SK-N-SH treated with all-trans-retinoic acid at 6 μM for 48 hours (cell line): ENCODE results near the gene GRN.

Experiments
- BACH2 ChIP-seq: fragments of 250-450 bp; sonication (Bioruptor Pico); IDR thresholded peaks from 2 replicates; pipeline ENCODE4 v1.9.0; 2021; ENCODE audit warnings: mild to moderate bottlenecking, borderline replicate concordance
- ESRRG ChIP-seq: fragments of 250-450 bp; sonication (Bioruptor Pico); IDR thresholded peaks from 2 replicates; pipeline ENCODE4 v1.6.1; 2021; ENCODE audit warnings: mild to moderate bottlenecking
- OSR1 ChIP-seq: fragments of 250-450 bp; sonication (Bioruptor Pico); IDR thresholded peaks from 2 replicates; pipeline ENCODE4 v1.8.0; 2022; ENCODE audit warnings: moderate library complexity, mild to moderate bottlenecking, inconsistent platforms
- PPARA ChIP-seq: fragments of 250-450 bp; sonication (Bioruptor Pico); IDR thresholded peaks from 2 replicates; pipeline ENCODE4 v1.5.0; 2020; ENCODE audit warnings: mild to moderate bottlenecking, borderline replicate concordance
- TCF4 ChIP-seq: fragments of 250-450 bp; sonication (Bioruptor Pico); IDR thresholded peaks from 2 replicates; pipeline ENCODE4 v1.8.0; 2021; ENCODE audit warnings: mild to moderate bottlenecking, moderate library complexity, borderline replicate concordance
- ZFP3 ChIP-seq: fragments of 250-450 bp; sonication (Bioruptor Pico); IDR thresholded peaks from 2 replicates; pipeline ENCODE4 v1.5.0; 2020; ENCODE audit warnings: mild to moderate bottlenecking, moderate library complexity
- ZFP30 ChIP-seq: fragments of 450-650 bp; formaldehyde crosslinking; IDR thresholded peaks from 2 replicates; pipeline ENCODE4 v1.5.0; 2022; ENCODE audit warnings: mild to moderate bottlenecking, moderate library complexity
- TF ChIP-seq, protein P1 (sequence below): fragments of 250-450 bp; sonication (Bioruptor Pico); IDR thresholded peaks from 2 replicates; pipeline ENCODE4 v1.8.0; 2021; ENCODE audit warnings: low read depth, mild to moderate bottlenecking, moderate library complexity, borderline replicate concordance
- TF ChIP-seq, protein P2 (sequence below): fragments of 250-450 bp; sonication (Bioruptor Pico); IDR thresholded peaks from 2 replicates; pipeline ENCODE4 v1.5.1; 2020; ENCODE audit warnings: low read depth, mild to moderate bottlenecking, moderate library complexity
- TF ChIP-seq, protein P3 (sequence below): fragments of 250-450 bp; sonication (Bioruptor Pico); IDR thresholded peaks from 2 replicates; pipeline ENCODE4 v1.5.1; 2021; ENCODE audit warnings: mild to moderate bottlenecking, moderate library complexity

DNA sequence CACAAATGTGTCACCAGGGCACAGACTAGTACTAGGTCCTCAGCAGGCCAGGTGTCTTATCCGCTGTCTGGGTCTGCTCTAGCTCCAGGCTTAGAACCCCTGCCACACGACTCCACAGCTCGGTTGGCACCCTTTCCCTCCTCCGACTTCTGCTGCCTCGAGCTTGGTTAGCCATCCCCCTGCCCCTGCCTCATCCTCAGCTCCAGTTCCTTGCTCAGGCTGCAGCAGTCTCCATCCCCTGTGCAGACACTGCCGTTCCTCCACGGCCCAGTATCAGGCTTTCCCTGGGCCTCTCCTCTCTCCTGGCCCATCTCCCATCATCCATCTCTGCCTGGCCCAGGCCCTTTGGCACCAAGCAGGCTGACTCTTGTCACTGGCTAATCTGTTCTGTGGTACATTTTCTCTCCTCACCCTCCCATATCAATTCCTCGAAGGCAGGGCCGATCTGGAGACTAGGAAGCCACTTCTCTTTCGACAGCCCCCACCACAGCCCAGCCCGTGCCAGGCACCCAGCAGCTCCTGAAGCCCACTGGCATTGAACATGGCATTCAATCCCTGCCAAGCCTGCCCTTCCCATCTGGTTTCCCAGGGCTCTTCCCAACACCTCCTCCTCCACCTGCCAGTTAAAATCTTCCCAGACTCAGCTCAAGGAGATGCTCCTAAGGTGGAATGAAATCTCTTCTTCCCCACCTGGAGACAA is 1.4 kb upstream of the GRN start:
- TF ChIP-seq BACH2 (CRISPR knock-in tag) (no peak), PPARA (no peak), ESRRG (CRISPR knock-in tag) (no peak), TCF4 (CRISPR knock-in tag) (no peak), ZFP3 (CRISPR knock-in tag) (no peak), ZFP30 (CRISPR knock-in tag) (no peak), OSR1 (CRISPR knock-in tag) (no peak)
- TF ChIP-seq, protein P1, sequence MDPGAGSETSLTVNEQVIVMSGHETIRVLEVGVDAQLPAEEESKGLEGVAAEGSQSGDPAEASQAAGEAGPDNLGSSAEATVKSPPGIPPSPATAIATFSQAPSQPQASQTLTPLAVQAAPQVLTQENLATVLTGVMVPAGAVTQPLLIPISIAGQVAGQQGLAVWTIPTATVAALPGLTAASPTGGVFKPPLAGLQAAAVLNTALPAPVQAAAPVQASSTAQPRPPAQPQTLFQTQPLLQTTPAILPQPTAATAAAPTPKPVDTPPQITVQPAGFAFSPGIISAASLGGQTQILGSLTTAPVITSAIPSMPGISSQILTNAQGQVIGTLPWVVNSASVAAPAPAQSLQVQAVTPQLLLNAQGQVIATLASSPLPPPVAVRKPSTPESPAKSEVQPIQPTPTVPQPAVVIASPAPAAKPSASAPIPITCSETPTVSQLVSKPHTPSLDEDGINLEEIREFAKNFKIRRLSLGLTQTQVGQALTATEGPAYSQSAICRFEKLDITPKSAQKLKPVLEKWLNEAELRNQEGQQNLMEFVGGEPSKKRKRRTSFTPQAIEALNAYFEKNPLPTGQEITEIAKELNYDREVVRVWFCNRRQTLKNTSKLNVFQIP (CRISPR knock-in tag), result no peak
- TF ChIP-seq, protein P2, sequence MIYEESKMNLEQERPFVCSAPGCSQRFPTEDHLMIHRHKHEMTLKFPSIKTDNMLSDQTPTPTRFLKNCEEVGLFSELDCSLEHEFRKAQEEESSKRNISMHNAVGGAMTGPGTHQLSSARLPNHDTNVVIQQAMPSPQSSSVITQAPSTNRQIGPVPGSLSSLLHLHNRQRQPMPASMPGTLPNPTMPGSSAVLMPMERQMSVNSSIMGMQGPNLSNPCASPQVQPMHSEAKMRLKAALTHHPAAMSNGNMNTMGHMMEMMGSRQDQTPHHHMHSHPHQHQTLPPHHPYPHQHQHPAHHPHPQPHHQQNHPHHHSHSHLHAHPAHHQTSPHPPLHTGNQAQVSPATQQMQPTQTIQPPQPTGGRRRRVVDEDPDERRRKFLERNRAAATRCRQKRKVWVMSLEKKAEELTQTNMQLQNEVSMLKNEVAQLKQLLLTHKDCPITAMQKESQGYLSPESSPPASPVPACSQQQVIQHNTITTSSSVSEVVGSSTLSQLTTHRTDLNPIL (CRISPR knock-in tag), result no peak
- TF ChIP-seq, protein P3, sequence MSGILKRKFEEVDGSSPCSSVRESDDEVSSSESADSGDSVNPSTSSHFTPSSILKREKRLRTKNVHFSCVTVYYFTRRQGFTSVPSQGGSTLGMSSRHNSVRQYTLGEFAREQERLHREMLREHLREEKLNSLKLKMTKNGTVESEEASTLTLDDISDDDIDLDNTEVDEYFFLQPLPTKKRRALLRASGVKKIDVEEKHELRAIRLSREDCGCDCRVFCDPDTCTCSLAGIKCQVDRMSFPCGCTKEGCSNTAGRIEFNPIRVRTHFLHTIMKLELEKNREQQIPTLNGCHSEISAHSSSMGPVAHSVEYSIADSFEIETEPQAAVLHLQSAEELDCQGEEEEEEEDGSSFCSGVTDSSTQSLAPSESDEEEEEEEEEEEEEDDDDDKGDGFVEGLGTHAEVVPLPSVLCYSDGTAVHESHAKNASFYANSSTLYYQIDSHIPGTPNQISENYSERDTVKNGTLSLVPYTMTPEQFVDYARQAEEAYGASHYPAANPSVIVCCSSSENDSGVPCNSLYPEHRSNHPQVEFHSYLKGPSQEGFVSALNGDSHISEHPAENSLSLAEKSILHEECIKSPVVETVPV (CRISPR knock-in tag), result no peak
